ENCODE measurements around the gene IER2.

GRCh38 chr19:13198634-13199033 is 48.4 kb downstream of the IER2 start:
- TF ChIP-seq CTCF (IDR thresholded peaks at IDR 0.05) (no peak), POLR2A (IDR thresholded peaks at IDR 0.05) (no peak)

Data from heart left ventricle (tissue), 13 donors.